D721Med (cell line): ENCODE measurements around the gene CANT1.

Experiments
- DNase-seq: peaks from one replicate; pipeline ENCODE4 v3.0.0; 2011; ENCODE audit warnings: low spot score; ENCODE audit not compliant: insufficient read length
- FAIRE-seq: peaks from 2 replicates; lab custom pipeline; 2011; peaks lifted over from hg19 to GRCh38; lab: Jason Lieb, UNC
- TF ChIP-seq, protein P1 (sequence below): IDR thresholded peaks from 2 replicates; pipeline ENCODE4 v1.5.1; 2012; ENCODE audit warnings: mild to moderate bottlenecking, control low read depth; ENCODE audit not compliant: insufficient read depth; ENCODE audit errors: missing control alignments

Gene CANT1

DNA sequence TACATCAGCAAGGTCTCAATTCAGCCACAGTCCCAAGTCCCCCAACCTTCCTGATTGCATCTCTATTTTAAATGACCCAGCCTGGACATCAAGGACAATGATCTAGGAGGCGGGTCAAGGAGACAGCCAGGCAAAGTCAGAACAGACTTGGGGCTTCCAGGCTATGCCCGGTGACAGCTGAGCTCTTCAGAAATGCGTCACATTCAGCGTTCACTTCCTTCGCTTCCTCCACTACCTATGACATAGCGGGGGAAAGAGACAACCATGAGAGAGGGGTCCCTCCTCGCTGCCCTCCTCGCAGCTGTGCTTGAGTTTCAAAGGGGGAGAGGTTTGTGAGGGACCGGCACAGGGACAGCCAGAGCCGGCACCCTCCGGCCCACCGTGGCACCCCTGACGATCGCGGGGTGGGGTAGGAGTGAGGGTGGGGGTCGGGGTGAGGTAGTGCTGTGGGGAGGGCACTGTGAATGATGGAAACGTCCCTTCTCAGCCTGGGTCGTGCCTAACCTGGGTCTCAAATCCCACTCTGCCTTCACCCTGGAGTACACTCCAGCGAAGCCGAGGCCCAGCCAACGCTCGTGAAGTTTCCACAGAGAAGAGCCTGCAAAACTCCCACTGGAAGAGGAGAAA, 17.5 kb downstream of the CANT1 start:
- no peak for DNase-seq
- FAIRE-seq = no peak
- TF ChIP-seq, protein P1, sequence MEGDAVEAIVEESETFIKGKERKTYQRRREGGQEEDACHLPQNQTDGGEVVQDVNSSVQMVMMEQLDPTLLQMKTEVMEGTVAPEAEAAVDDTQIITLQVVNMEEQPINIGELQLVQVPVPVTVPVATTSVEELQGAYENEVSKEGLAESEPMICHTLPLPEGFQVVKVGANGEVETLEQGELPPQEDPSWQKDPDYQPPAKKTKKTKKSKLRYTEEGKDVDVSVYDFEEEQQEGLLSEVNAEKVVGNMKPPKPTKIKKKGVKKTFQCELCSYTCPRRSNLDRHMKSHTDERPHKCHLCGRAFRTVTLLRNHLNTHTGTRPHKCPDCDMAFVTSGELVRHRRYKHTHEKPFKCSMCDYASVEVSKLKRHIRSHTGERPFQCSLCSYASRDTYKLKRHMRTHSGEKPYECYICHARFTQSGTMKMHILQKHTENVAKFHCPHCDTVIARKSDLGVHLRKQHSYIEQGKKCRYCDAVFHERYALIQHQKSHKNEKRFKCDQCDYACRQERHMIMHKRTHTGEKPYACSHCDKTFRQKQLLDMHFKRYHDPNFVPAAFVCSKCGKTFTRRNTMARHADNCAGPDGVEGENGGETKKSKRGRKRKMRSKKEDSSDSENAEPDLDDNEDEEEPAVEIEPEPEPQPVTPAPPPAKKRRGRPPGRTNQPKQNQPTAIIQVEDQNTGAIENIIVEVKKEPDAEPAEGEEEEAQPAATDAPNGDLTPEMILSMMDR = no peak

DNA sequence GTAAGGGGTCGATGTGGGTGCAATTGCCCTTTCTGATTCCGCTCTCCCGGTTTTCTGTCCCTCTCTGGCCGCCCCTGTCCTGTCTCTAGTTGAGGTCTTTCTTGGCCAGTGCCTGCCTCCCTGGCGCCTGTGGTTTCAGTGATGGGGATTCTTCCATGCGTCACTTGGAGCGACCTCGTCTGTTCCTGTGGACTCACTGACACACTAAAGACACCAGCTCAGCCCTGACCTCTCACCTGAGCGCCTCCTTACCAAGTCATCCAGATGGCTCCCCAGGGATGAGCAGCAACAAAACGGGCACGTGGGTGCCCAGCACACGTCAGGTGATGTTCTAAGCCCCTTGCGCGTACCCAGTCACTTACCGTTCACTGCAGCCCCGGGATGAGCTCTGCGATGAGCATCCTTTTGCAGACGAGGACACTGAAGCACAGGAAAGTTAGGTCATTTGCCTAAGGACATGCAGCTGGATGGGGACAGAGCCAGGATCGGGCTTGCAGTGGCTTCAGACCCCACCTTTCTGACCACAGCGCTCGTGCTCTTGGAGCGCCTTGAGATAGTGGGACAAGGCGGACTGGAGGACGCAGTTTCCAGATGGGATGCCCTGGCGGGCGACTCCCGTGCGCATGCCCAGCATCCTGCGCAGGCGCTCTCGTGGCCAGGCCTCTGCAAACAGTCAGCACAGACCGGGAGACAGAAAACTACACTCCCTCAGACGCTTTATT, 18.4 kb downstream of the CANT1 start:
- no peak for FAIRE-seq
- no peak for DNase-seq
- TF ChIP-seq, protein P1 = no peak

DNA sequence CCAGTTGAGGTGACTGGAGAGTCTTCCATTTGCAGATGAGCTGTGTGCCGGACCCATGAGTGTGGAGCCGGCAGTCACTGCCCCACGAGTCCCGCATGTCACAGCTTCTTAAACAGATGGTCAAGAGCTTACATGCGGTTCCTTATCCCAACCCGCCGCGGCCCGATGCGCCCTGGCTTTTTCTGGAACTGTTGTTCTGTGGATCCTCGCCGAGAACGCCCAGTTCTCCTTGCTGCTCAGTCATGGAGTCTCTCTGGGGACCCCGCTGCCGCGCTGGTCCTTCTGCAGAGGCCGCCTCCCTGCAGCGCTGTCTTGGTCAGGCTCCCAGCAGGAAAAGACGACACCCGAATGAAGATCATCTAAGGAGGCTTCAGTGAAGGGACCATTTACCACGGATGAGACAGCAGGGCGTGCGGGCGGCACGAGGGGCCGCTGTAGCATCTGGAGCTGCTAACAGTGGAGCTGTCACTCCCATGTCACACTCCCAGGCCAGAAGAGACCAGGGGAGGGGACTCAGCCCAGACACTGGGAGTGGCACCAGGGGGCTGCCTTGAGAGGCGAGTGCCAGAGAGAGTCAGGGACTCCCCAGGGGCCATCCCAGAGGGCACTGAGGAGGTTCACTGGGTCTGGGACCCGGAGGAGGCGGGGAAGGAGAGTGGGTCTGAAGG, 19.1 kb downstream of the CANT1 start:
- FAIRE-seq (no peak), DNase-seq (no peak)
- TF ChIP-seq, protein P1 = no peak

DNA sequence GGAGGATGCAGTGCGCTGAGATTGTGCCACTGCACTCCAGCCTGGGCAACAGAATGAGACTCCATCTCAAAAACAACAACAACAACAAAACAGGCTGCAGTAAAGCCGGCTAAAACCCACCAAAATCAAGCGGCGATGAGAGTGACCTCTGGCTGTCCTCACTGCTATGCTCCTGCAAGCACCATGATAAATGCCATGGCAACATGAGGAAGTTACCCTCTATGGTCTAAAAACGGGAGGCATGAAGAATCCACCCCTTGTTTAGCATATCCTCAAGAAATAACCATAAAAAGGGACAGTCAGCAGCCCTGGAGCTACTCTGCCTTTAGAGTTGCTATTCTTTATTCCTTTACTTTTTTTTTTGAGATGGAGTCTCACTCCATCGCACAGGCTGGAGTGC, 21.4 kb downstream of the CANT1 start:
- no peak for FAIRE-seq
- DNase-seq = no peak
- TF ChIP-seq, protein P1 = no peak

DNA sequence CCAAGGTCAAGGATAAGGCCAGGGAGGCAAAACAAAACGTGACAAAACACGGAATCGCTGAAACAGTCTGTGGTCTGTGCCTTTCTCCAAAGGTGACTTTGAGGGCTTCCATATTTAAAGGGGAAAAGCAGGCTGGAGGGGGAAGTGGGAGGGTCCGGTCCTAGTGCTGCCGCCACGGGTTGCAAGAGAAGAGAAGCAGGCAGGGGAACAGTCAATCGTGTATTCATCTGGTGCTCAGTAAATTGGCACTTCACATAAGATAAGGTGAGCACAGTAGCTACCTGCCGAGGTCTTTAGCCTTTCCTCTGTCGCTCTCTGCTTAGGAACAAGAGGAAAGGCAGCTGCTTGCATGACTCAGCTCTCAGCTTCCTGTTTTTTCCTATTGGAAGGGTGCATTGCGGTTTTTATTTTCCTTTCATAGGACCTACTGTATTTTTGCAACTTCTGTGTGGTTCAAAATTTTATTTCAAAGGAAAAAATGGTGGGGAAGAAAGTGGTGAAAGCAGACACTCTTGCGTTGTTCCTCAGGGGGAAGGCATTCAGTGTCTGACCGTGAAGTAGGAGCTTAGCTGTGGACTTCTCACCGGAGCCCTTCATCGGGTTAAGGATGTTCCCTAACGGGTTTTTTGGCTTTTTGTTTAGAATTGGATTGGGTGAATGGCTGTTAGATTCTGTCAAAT, 22.8 kb downstream of the CANT1 start:
- DNase-seq (no peak), FAIRE-seq (no peak)
- TF ChIP-seq, protein P1 = no peak

DNA sequence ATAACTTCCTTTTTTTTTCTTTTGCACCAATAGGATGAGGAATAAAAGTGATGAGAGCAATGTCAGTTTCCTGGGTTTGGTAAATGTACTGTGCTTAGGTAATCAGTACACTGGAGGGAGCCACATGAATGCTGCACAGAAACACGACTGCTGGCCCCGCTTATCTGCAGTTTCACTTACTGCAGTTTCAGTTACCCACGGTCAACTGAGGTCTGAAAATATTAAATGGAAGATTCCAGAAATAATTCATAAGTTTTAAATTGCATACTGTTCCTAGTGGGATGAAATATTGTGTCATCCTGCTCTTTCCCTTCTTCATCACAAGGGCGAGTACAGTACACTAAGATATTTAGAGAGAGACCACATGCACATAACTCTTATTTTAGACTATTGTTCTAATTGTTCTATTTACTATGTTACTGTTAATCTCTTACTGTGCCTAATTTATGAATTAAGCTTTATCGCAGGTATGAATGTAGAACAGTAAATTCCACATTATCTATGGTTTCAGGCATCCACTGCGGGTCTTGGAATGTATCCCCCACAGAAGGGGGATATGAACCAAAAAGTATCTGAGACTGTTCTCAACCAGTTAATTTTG, 23.4 kb downstream of the CANT1 start:
- DNase-seq (no peak), FAIRE-seq (no peak)
- TF ChIP-seq, protein P1 = peak; percentile 12
